HEK293 (cell line): Measurements from ENCODE around the gene EPN1.

ENCODE experiments used
- ATF2 ChIP-seq: fragments of 450-650 bp; formaldehyde crosslinking; IDR thresholded peaks from 2 replicates; pipeline ENCODE4 v1.5.1; 2016; ENCODE audit warnings: missing biosample characterization, missing genetic modification characterization, low read depth
- ELK4 ChIP-seq: IDR thresholded peaks from 2 replicates; pipeline ENCODE4 v1.6.1; 2011; ENCODE audit warnings: mild to moderate bottlenecking, low read depth, low read length, borderline replicate concordance
- GLI2 ChIP-seq: fragments of 450-650 bp; formaldehyde crosslinking; IDR thresholded peaks from 2 replicates; pipeline ENCODE4; 2017; ENCODE audit warnings: missing biosample characterization, missing genetic modification characterization, low read depth, borderline replicate concordance
- GLI4 ChIP-seq: fragments of 450-650 bp; formaldehyde crosslinking; IDR thresholded peaks from 2 replicates; pipeline ENCODE4 v1.5.1; 2016; ENCODE audit warnings: missing biosample characterization, missing genetic modification characterization
- PRDM1 ChIP-seq: fragments of 450-650 bp; formaldehyde crosslinking; IDR thresholded peaks from 2 replicates; pipeline ENCODE4; 2016; ENCODE audit warnings: missing biosample characterization, missing genetic modification characterization
- ZBTB20 ChIP-seq: fragments of 450-650 bp; formaldehyde crosslinking; IDR thresholded peaks from 2 replicates; pipeline ENCODE4 v1.5.1; 2016; ENCODE audit warnings: missing biosample characterization, missing genetic modification characterization
- ZEB2 ChIP-seq: fragments of 450-650 bp; formaldehyde crosslinking; IDR thresholded peaks from 2 replicates; pipeline ENCODE4 v1.5.1; 2016; ENCODE audit warnings: missing biosample characterization, missing genetic modification characterization
- ZFP69B ChIP-seq: fragments of 450-650 bp; formaldehyde crosslinking; IDR thresholded peaks from 2 replicates; pipeline ENCODE4 v1.5.1; 2016; ENCODE audit warnings: missing biosample characterization, missing genetic modification characterization
- ZNF121 ChIP-seq: fragments of 450-650 bp; formaldehyde crosslinking; IDR thresholded peaks from 2 replicates; pipeline ENCODE4 v1.5.1; 2016; ENCODE audit warnings: missing biosample characterization, missing genetic modification characterization
- ZNF221 ChIP-seq: fragments of 450-650 bp; formaldehyde crosslinking; IDR thresholded peaks from 2 replicates; pipeline ENCODE4 v1.5.1; 2017; ENCODE audit warnings: missing biosample characterization, missing genetic modification characterization, borderline replicate concordance
- ZNF280C ChIP-seq: fragments of 450-650 bp; formaldehyde crosslinking; IDR thresholded peaks from 2 replicates; pipeline ENCODE4 v1.5.1; 2016; ENCODE audit warnings: missing biosample characterization, missing genetic modification characterization
- ZNF280D ChIP-seq: fragments of 450-650 bp; formaldehyde crosslinking; IDR thresholded peaks from 2 replicates; pipeline ENCODE4 v1.5.1; 2016; ENCODE audit warnings: missing biosample characterization, missing genetic modification characterization
- ZNF302 ChIP-seq: fragments of 450-650 bp; formaldehyde crosslinking; IDR thresholded peaks from 2 replicates; pipeline ENCODE4 v1.5.1; 2016; ENCODE audit warnings: missing biosample characterization, missing genetic modification characterization, low read depth
- ZNF394 ChIP-seq: fragments of 450-650 bp; formaldehyde crosslinking; IDR thresholded peaks from 2 replicates; pipeline ENCODE4 v1.5.1; 2016; ENCODE audit warnings: missing biosample characterization, missing genetic modification characterization, mild to moderate bottlenecking, moderate library complexity, borderline replicate concordance
- ZNF404 ChIP-seq: fragments of 450-650 bp; formaldehyde crosslinking; IDR thresholded peaks from 2 replicates; pipeline ENCODE4 v1.5.1; 2017; ENCODE audit warnings: missing biosample characterization, missing genetic modification characterization
- ZNF423 ChIP-seq: fragments of 450-650 bp; formaldehyde crosslinking; IDR thresholded peaks from 2 replicates; pipeline ENCODE4 v1.5.1; 2016; ENCODE audit warnings: missing biosample characterization, missing genetic modification characterization
- ZNF513 ChIP-seq: fragments of 450-650 bp; IDR thresholded peaks from 2 replicates; pipeline ENCODE4 v1.5.1; 2018; ENCODE audit warnings: missing biosample characterization, missing genetic modification characterization
- ZNF561 ChIP-seq: fragments of 450-650 bp; IDR thresholded peaks from 2 replicates; pipeline ENCODE4 v1.5.1; 2018; ENCODE audit warnings: missing biosample characterization, missing genetic modification characterization, borderline replicate concordance
- ZNF610 ChIP-seq: fragments of 450-650 bp; formaldehyde crosslinking; IDR thresholded peaks from 2 replicates; pipeline ENCODE4 v1.5.1; 2016; ENCODE audit warnings: missing biosample characterization, missing genetic modification characterization, borderline replicate concordance
- ZNF692 ChIP-seq: fragments of 450-650 bp; formaldehyde crosslinking; IDR thresholded peaks from 2 replicates; pipeline ENCODE4 v1.5.1; 2016; ENCODE audit warnings: missing biosample characterization, missing genetic modification characterization
- ZNF704 ChIP-seq: fragments of 450-650 bp; formaldehyde crosslinking; IDR thresholded peaks from 2 replicates; pipeline ENCODE4 v1.5.1; 2016; ENCODE audit warnings: missing biosample characterization, missing genetic modification characterization
- ZNF776 ChIP-seq: fragments of 450-650 bp; formaldehyde crosslinking; IDR thresholded peaks from 2 replicates; pipeline ENCODE4 v1.5.0; 2017; ENCODE audit warnings: missing biosample characterization, missing genetic modification characterization, borderline replicate concordance

Gene EPN1

GRCh38 chr19:55647732-55648584 lies 27.1 kb upstream of the EPN1 start, which contains the start of gene CCDC106 (continued):
- TF ChIP-seq ZNF704 (no peak), ZNF121 (tag by site-specific recombination) (no peak), ZNF692 (tag by site-specific recombination) (peak; percentile 83), ZNF404 (tag by site-specific recombination) (no peak), PRDM1 (peak; percentile 88), ZNF280D (peak; percentile 40; the same call in 1 of the 2 replicates), ZNF423 (peak; percentile 42; the same call in 1 of the 2 replicates), ZNF394 (tag by site-specific recombination) (peak; percentile 45; the same call in 1 of the 2 replicates), ELK4 (no peak), ZNF221 (0 out of 2 replicates have a peak, but pooled peaks have one; percentile 6), ZNF776 (tag by site-specific recombination) (no peak), ZEB2 (tag by site-specific recombination) (peak; percentile 88), ATF2 (tag by site-specific recombination) (no peak), GLI2 (tag by site-specific recombination) (no peak), GLI4 (tag by site-specific recombination) (no peak), ZNF302 (no peak), ZFP69B (tag by site-specific recombination) (peak; percentile 59; the same call in 1 of the 2 replicates), ZNF610 (tag by site-specific recombination) (no peak; the same call in 1 of the 2 replicates), ZNF561 (tag by site-specific recombination) (0 out of 2 replicates have a peak, but pooled peaks have one; percentile 79), ZNF513 (tag by site-specific recombination) (no peak), ZNF280C (tag by site-specific recombination) (no peak), ZBTB20 (no peak; the same call in 1 of the 2 replicates)
